HepG2 (cell line): ENCODE results near the gene TALDO1. TPM values are rescaled to one million over a fixed set of nuclear protein-coding genes. Genes with fewer than 3 reads are reported as not detected.

ENCODE experiments used
- HCFC1 ChIP-seq: fragments of 150-350 bp; IDR thresholded peaks from 2 replicates; pipeline ENCODE4 v1.6.1; 2014; ENCODE audit warnings: low read depth, low read length
- HIVEP1 ChIP-seq: sonication (generic); formaldehyde crosslinking; IDR thresholded peaks from 2 replicates; pipeline ENCODE4 v1.4.0; 2020; ENCODE audit warnings: mild to moderate bottlenecking, missing genetic modification reagents
- HNRNPK ChIP-seq: fragments of 200-400 bp; formaldehyde crosslinking; IDR thresholded peaks from 2 replicates; pipeline ENCODE4 v1.6.1; 2018; ENCODE audit warnings: low read length, low read depth, moderate library complexity, mild to moderate bottlenecking; ENCODE audit not compliant: poor library complexity, severe bottlenecking
- IRF2 ChIP-seq: IDR thresholded peaks from 2 replicates; pipeline ENCODE4 v1.6.1; 2018; ENCODE audit warnings: missing genetic modification reagents, missing compliant biosample characterization
- KDM1A ChIP-seq: IDR thresholded peaks from 2 replicates; pipeline ENCODE4 v1.6.1; 2016; ENCODE audit warnings: missing compliant biosample characterization
- MXD4 ChIP-seq: IDR thresholded peaks from 2 replicates; pipeline ENCODE4 v1.6.1; 2016; ENCODE audit warnings: mild to moderate bottlenecking, missing biosample characterization, missing genetic modification reagents
- PRPF4 ChIP-seq: fragments of 200-400 bp; formaldehyde crosslinking; IDR thresholded peaks from 2 replicates; pipeline ENCODE4 v1.6.1; 2016; ENCODE audit warnings: low read length, low read depth; ENCODE audit not compliant: poor library complexity, severe bottlenecking
- SIN3A ChIP-seq: IDR thresholded peaks from 2 replicates; pipeline ENCODE4 v1.6.1; 2011; ENCODE audit warnings: low read depth, mild to moderate bottlenecking, control low read depth, low read length, borderline replicate concordance
- THYN1 ChIP-seq: sonication (generic); formaldehyde crosslinking; IDR thresholded peaks from 2 replicates; pipeline ENCODE4 v1.8.1; 2023; ENCODE audit warnings: low read depth, mild to moderate bottlenecking, moderate library complexity, missing genetic modification reagents, borderline replicate concordance
- ZFAT ChIP-seq: sonication (generic); formaldehyde crosslinking; conservative IDR thresholded peaks from 2 replicates; pipeline ENCODE4 v1.8.1; 2023; ENCODE audit warnings: missing genetic modification reagents, inconsistent platforms
- ZNF274 ChIP-seq: sonication (generic); formaldehyde crosslinking; IDR thresholded peaks from 2 replicates; pipeline ENCODE4 v1.5.1; 2020; ENCODE audit warnings: mild to moderate bottlenecking, missing genetic modification reagents
- ZNF431 ChIP-seq: sonication (generic); formaldehyde crosslinking; IDR thresholded peaks from 2 replicates; pipeline ENCODE4 v1.9.0; 2022; ENCODE audit warnings: missing genetic modification reagents, low read depth, mild to moderate bottlenecking, borderline replicate concordance
- ZNF451 ChIP-seq: sonication (generic); formaldehyde crosslinking; IDR thresholded peaks from 2 replicates; pipeline ENCODE4 v1.5.0; 2020; ENCODE audit warnings: mild to moderate bottlenecking, missing genetic modification reagents
- ZNF761 ChIP-seq: sonication (generic); formaldehyde crosslinking; conservative IDR thresholded peaks from 2 replicates; pipeline ENCODE4 v1.4.0; 2020; ENCODE audit warnings: mild to moderate bottlenecking, missing genetic modification reagents
- ZNF777 ChIP-seq: sonication (generic); formaldehyde crosslinking; IDR thresholded peaks from 2 replicates; pipeline ENCODE4 v1.4.0; 2020; ENCODE audit warnings: missing genetic modification reagents
- ZNF850 ChIP-seq: sonication (generic); formaldehyde crosslinking; conservative IDR thresholded peaks from 2 replicates; pipeline ENCODE4 v1.9.0; 2021; ENCODE audit warnings: mild to moderate bottlenecking, missing genetic modification reagents
- ZNF883 ChIP-seq: sonication (generic); formaldehyde crosslinking; IDR thresholded peaks from 2 replicates; pipeline ENCODE4 v1.5.1; 2020; ENCODE audit warnings: mild to moderate bottlenecking, missing genetic modification reagents; ENCODE audit errors: not compliant biosample characterization
- ZNF891 ChIP-seq: sonication (generic); formaldehyde crosslinking; IDR thresholded peaks from 2 replicates; pipeline ENCODE4 v1.5.0; 2020; ENCODE audit warnings: mild to moderate bottlenecking, missing genetic modification reagents
- ZSCAN29 ChIP-seq: sonication (generic); formaldehyde crosslinking; conservative IDR thresholded peaks from 2 replicates; pipeline ENCODE4 v1.4.0; 2020; ENCODE audit warnings: mild to moderate bottlenecking, missing genetic modification reagents
- polyA plus RNA-seq, 8 experiments: library from polyadenylated mRNA; depleted of rRNA in 3 of 8; stranded (reverse) in 7 of 8; unstranded in 1 of 8; fragments of >200 nt; fragmentation: Illumina TruSeq in 4 of 8; extraction: Trizol in 4 of 8; gene quantifications; 2 replicates each; pipeline versions ENCODE4 v1.2.1 to v1.2.3, GENCODE V29; 2011 to 2016; ENCODE audit warnings: low read depth in 4 of 8, missing spikeins in 1 of 8, mixed read lengths in 1 of 8; ENCODE audit not compliant: insufficient read depth in 1 of 8
- total RNA-seq, 5 experiments: library from RNA; depleted of rRNA; stranded (reverse); fragments of >200 nt; fragmentation: Illumina TruSeq; extraction: Trizol; gene quantifications; 2 replicates each; pipeline ENCODE4 v1.2.3, GENCODE V29; 2016; ENCODE audit warnings: low read depth in 1 of 5
- TF ChIP-seq, protein P1 (sequence below), 2 experiments: sonication (generic) in 1 of 2; formaldehyde crosslinking in 1 of 2; IDR thresholded peaks; 2 replicates each; pipeline versions ENCODE4 v1.6.1 to v1.9.0; 2014 to 2022; ENCODE audit warnings: antibody characterized with exemption in 1 of 2, borderline replicate concordance in 1 of 2, inconsistent platforms in 1 of 2, low read depth in 1 of 2, missing genetic modification reagents in 1 of 2
- TF ChIP-seq, protein P2 (sequence below): sonication (generic); formaldehyde crosslinking; IDR thresholded peaks from 2 replicates; pipeline ENCODE4 v1.4.0; 2020; ENCODE audit warnings: missing genetic modification reagents

Gene TALDO1
- total and polyA plus RNA-seq, 2 of the 13 experiments (the other 11 are each of a cell fraction or from before 2014, with no cell fraction given) = 107 to 240 TPM

- TF ChIP-seq, protein P1, sequence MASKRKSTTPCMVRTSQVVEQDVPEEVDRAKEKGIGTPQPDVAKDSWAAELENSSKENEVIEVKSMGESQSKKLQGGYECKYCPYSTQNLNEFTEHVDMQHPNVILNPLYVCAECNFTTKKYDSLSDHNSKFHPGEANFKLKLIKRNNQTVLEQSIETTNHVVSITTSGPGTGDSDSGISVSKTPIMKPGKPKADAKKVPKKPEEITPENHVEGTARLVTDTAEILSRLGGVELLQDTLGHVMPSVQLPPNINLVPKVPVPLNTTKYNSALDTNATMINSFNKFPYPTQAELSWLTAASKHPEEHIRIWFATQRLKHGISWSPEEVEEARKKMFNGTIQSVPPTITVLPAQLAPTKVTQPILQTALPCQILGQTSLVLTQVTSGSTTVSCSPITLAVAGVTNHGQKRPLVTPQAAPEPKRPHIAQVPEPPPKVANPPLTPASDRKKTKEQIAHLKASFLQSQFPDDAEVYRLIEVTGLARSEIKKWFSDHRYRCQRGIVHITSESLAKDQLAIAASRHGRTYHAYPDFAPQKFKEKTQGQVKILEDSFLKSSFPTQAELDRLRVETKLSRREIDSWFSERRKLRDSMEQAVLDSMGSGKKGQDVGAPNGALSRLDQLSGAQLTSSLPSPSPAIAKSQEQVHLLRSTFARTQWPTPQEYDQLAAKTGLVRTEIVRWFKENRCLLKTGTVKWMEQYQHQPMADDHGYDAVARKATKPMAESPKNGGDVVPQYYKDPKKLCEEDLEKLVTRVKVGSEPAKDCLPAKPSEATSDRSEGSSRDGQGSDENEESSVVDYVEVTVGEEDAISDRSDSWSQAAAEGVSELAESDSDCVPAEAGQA (IDR thresholded peaks at IDR 0.05; ENCODE audit: low read depth) = peak; percentile 46; the same call in 1 of the 2 replicates
- TF ChIP-seq, protein P1 (CRISPR knock-in tag; IDR thresholded peaks at IDR 0.05; ENCODE audit: borderline replicate concordance) = peak; percentile 44; the same call in 1 of the 2 replicates
- TF ChIP-seq HCFC1 (no peak), ZNF451 (CRISPR knock-in tag) (no peak; the same call in 1 of the 2 replicates), ZNF850 (CRISPR knock-in tag) (no peak), ZNF777 (CRISPR knock-in tag) (peak; percentile 52), ZFAT (CRISPR knock-in tag) (0 out of 2 replicates have a peak, but pooled peaks have one; percentile 71), ZNF431 (CRISPR knock-in tag) (peak; percentile 80), KDM1A (no peak), THYN1 (CRISPR knock-in tag) (no peak), ZNF883 (peak; percentile 56), ZSCAN29 (CRISPR knock-in tag) (0 out of 2 replicates have a peak, but pooled peaks have one; percentile 53), ZNF274 (0 out of 2 replicates have a peak, but pooled peaks have one; percentile 58), HIVEP1 (CRISPR knock-in tag) (peak; percentile 80; the same call in 1 of the 2 replicates), IRF2 (CRISPR knock-in tag) (peak; percentile 36; the same call in 1 of the 2 replicates), ZNF761 (peak; percentile 84; the same call in 1 of the 2 replicates), MXD4 (CRISPR knock-in tag) (no peak; the same call in 1 of the 2 replicates), ZNF891 (no peak), PRPF4 (no peak), SIN3A (peak; percentile 27; the same call in 1 of the 2 replicates), HNRNPK (peak; percentile 55)
- TF ChIP-seq, protein P2, sequence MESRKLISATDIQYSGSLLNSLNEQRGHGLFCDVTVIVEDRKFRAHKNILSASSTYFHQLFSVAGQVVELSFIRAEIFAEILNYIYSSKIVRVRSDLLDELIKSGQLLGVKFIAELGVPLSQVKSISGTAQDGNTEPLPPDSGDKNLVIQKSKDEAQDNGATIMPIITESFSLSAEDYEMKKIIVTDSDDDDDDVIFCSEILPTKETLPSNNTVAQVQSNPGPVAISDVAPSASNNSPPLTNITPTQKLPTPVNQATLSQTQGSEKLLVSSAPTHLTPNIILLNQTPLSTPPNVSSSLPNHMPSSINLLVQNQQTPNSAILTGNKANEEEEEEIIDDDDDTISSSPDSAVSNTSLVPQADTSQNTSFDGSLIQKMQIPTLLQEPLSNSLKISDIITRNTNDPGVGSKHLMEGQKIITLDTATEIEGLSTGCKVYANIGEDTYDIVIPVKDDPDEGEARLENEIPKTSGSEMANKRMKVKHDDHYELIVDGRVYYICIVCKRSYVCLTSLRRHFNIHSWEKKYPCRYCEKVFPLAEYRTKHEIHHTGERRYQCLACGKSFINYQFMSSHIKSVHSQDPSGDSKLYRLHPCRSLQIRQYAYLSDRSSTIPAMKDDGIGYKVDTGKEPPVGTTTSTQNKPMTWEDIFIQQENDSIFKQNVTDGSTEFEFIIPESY (CRISPR knock-in tag) = 0 out of 2 replicates have a peak, but pooled peaks have one; percentile 10
Observed at GRCh38 chr11:747158-748006, at the start of gene TALDO1 (continued).
